ENCODE data around the gene PPP1R7. TPM values are rescaled to one million over a fixed set of nuclear protein-coding genes. Genes with fewer than 3 reads are reported as not detected.

Gene PPP1R7
- total and polyA plus RNA-seq, 5 donors from 2014 or later: 68.0 to 150 (median 106) TPM

GRCh38 chr2:241112592-241112991 lies 37.7 kb upstream of the PPP1R7 start:
- H3K36me3 ChIP-seq (ENCODE audit: control insufficient read depth, insufficient read depth, low read length): peaks cover 22% of the 10 kb centered on the region
- no peak for ATAC-seq (ENCODE audit: low read depth in 2 of 2)
- H3K4me1 ChIP-seq (ENCODE audit: control insufficient read depth, insufficient read depth, low read length, poor library complexity, severe bottlenecking): peaks cover 52% of the 10 kb centered on the region
- H3K36me3 Mint-ChIP-seq: peaks cover 51% of the 10 kb centered on the region
- H3K9me3 Mint-ChIP-seq: peaks cover 0 to 6% (median 0%) of the 10 kb centered on the region in 7 donors
- H3K27me3 ChIP-seq (ENCODE audit: control insufficient read depth, insufficient read depth, low read length): no peaks in the 10 kb centered on the region
- H3K27ac Mint-ChIP-seq: peak overlapping the region in 2 of 3 donors; percentile 92 to 98
- peak overlapping the region; percentile 81 for H3K27ac ChIP-seq (ENCODE audit: insufficient read depth, low read length, poor library complexity, severe bottlenecking)
- peak overlapping the region; percentile 66 for H3K4me3 ChIP-seq (ENCODE audit: low read depth, low read length)
- no peaks in the 10 kb centered on the region for H3K27me3 Mint-ChIP-seq
- DNase-seq: peak in 1 of 3 donors; percentile 24
- H3K4me1 Mint-ChIP-seq: peaks cover 16 to 61% (median 35%) of the 10 kb centered on the region in 4 donors
- no peaks in the 10 kb centered on the region for H3K9me3 ChIP-seq (ENCODE audit: control insufficient read depth in 2 of 2, low read length in 2 of 2)
- peak overlapping the region; percentile 88 to 92 (median 90) for H3K4me3 Mint-ChIP-seq

- no peaks in the 10 kb centered on the region for H3K27me3 Mint-ChIP-seq
- peaks cover 22% of the 10 kb centered on the region for H3K36me3 ChIP-seq (ENCODE audit: control insufficient read depth, insufficient read depth, low read length)
- H3K4me1 Mint-ChIP-seq: peaks cover 4 to 39% (median 26%) of the 10 kb centered on the region in 4 donors
- no peaks in the 10 kb centered on the region for H3K9me3 ChIP-seq (ENCODE audit: control insufficient read depth in 2 of 2, low read length in 2 of 2)
- DNase-seq (no peak), ATAC-seq (ENCODE audit: low read depth in 2 of 2) (no peak)
- H3K36me3 Mint-ChIP-seq: peaks cover 53% of the 10 kb centered on the region
- H3K4me3 ChIP-seq (ENCODE audit: low read depth, low read length): no peak overlapping the region
- no peaks in the 10 kb centered on the region for H3K27me3 ChIP-seq (ENCODE audit: control insufficient read depth, insufficient read depth, low read length)
- H3K27ac Mint-ChIP-seq: peak overlapping the region in 1 of 3 donors; percentile 2
- peaks cover 30% of the 10 kb centered on the region for H3K4me1 ChIP-seq (ENCODE audit: control insufficient read depth, insufficient read depth, low read length, poor library complexity, severe bottlenecking)
- H3K27ac ChIP-seq (ENCODE audit: insufficient read depth, low read length, poor library complexity, severe bottlenecking): no peak overlapping the region
- peaks cover 0 to 3% (median 0%) of the 10 kb centered on the region in 7 donors for H3K9me3 Mint-ChIP-seq
- peak overlapping the region in 1 of 4 donors; percentile 83 for H3K4me3 Mint-ChIP-seq
These were observed 35.4 kb upstream of the PPP1R7 start for GRCh38 chr2:241114836-241115235.

GRCh38 chr2:241115361-241115760 lies 34.9 kb upstream of the PPP1R7 start:
- no peaks in the 10 kb centered on the region for H3K27me3 Mint-ChIP-seq

GRCh38 chr2:241116606-241117560 lies 33.4 kb upstream of the PPP1R7 start:
- no peaks in the 10 kb centered on the region for H3K9me3 Mint-ChIP-seq
- H3K4me1 Mint-ChIP-seq: peaks cover 5 to 24% (median 16%) of the 10 kb centered on the region in 4 donors
- no peak overlapping the region for H3K27ac ChIP-seq (ENCODE audit: insufficient read depth, low read length, poor library complexity, severe bottlenecking)
- peak overlapping the region in 2 of 3 donors; percentile 55 to 62 for H3K27ac Mint-ChIP-seq
- H3K27me3 ChIP-seq (ENCODE audit: control insufficient read depth, insufficient read depth, low read length): no peaks in the 10 kb centered on the region
- peaks cover 29% of the 10 kb centered on the region for H3K36me3 ChIP-seq (ENCODE audit: control insufficient read depth, insufficient read depth, low read length)
- no peak overlapping the region for H3K4me3 ChIP-seq (ENCODE audit: low read depth, low read length)
- no peaks in the 10 kb centered on the region for H3K9me3 ChIP-seq (ENCODE audit: control insufficient read depth in 2 of 2, low read length in 2 of 2)
- peak overlapping the region in 1 of 4 donors; percentile 22 for H3K4me3 Mint-ChIP-seq
- no peaks in the 10 kb centered on the region for H3K27me3 Mint-ChIP-seq
- H3K36me3 Mint-ChIP-seq: peaks cover 63% of the 10 kb centered on the region
- DNase-seq: no peak
- ATAC-seq (ENCODE audit: low read depth in 2 of 2): no peak
- peaks cover 10% of the 10 kb centered on the region for H3K4me1 ChIP-seq (ENCODE audit: control insufficient read depth, insufficient read depth, low read length, poor library complexity, severe bottlenecking)

More at GRCh38 chr2:241115361-241115760, 34.9 kb upstream of the PPP1R7 start:
- H3K27ac ChIP-seq (ENCODE audit: insufficient read depth, low read length, poor library complexity, severe bottlenecking): no peak overlapping the region
- Mint-ChIP-seq H3K4me3 (no peak overlapping the region), H3K4me1 (peaks cover 0 to 34% (median 22%) of the 10 kb centered on the region in 4 donors), H3K27ac (no peak overlapping the region), H3K36me3 (peaks cover 54% of the 10 kb centered on the region), H3K9me3 (peaks cover 0 to 3% (median 0%) of the 10 kb centered on the region in 7 donors)
- H3K4me1 ChIP-seq (ENCODE audit: control insufficient read depth, insufficient read depth, low read length, poor library complexity, severe bottlenecking): peaks cover 24% of the 10 kb centered on the region
- no peak for ATAC-seq (ENCODE audit: low read depth in 2 of 2)
- H3K4me3 ChIP-seq (ENCODE audit: low read depth, low read length): no peak overlapping the region
- H3K9me3 ChIP-seq (ENCODE audit: control insufficient read depth in 2 of 2, low read length in 2 of 2): no peaks in the 10 kb centered on the region
- no peaks in the 10 kb centered on the region for H3K27me3 ChIP-seq (ENCODE audit: control insufficient read depth, insufficient read depth, low read length)
- no peak for DNase-seq
- H3K36me3 ChIP-seq (ENCODE audit: control insufficient read depth, insufficient read depth, low read length): peaks cover 22% of the 10 kb centered on the region

GRCh38 chr2:241118737-241119505 lies 31.3 kb upstream of the PPP1R7 start:
- no peak for ATAC-seq (ENCODE audit: low read depth in 2 of 2)
- Histone ChIP-seq H3K4me3 (ENCODE audit: low read depth, low read length) (no peak overlapping the region), H3K36me3 (ENCODE audit: control insufficient read depth, insufficient read depth, low read length) (peaks cover 31% of the 10 kb centered on the region), H3K4me1 (ENCODE audit: control insufficient read depth, insufficient read depth, low read length, poor library complexity, severe bottlenecking) (peaks cover 8% of the 10 kb centered on the region), H3K27me3 (ENCODE audit: control insufficient read depth, insufficient read depth, low read length) (no peaks in the 10 kb centered on the region), H3K27ac (ENCODE audit: insufficient read depth, low read length, poor library complexity, severe bottlenecking) (no peak overlapping the region), H3K9me3 (ENCODE audit: control insufficient read depth in 2 of 2, low read length in 2 of 2) (no peaks in the 10 kb centered on the region)
- H3K9me3 Mint-ChIP-seq: peaks cover 0 to 1% (median 0%) of the 10 kb centered on the region in 7 donors
- no peak overlapping the region for H3K4me3 Mint-ChIP-seq
- peaks cover 52% of the 10 kb centered on the region for H3K36me3 Mint-ChIP-seq
- H3K27ac Mint-ChIP-seq: no peak overlapping the region
- no peaks in the 10 kb centered on the region for H3K27me3 Mint-ChIP-seq
- no peak for DNase-seq
- H3K4me1 Mint-ChIP-seq: peaks cover 8 to 23% (median 14%) of the 10 kb centered on the region in 4 donors

- H3K4me1 Mint-ChIP-seq: peaks cover 11 to 28% (median 14%) of the 10 kb centered on the region in 4 donors
- Histone ChIP-seq H3K9me3 (ENCODE audit: control insufficient read depth in 2 of 2, low read length in 2 of 2) (no peaks in the 10 kb centered on the region), H3K4me3 (ENCODE audit: low read depth, low read length) (no peak overlapping the region), H3K27ac (ENCODE audit: insufficient read depth, low read length, poor library complexity, severe bottlenecking) (no peak overlapping the region), H3K27me3 (ENCODE audit: control insufficient read depth, insufficient read depth, low read length) (no peaks in the 10 kb centered on the region), H3K36me3 (ENCODE audit: control insufficient read depth, insufficient read depth, low read length) (peaks cover 18% of the 10 kb centered on the region), H3K4me1 (ENCODE audit: control insufficient read depth, insufficient read depth, low read length, poor library complexity, severe bottlenecking) (peaks cover 17% of the 10 kb centered on the region)
- peaks cover 38% of the 10 kb centered on the region for H3K36me3 Mint-ChIP-seq
- no peaks in the 10 kb centered on the region for H3K27me3 Mint-ChIP-seq
- DNase-seq: no peak
- peaks cover 0 to 1% (median 0%) of the 10 kb centered on the region in 7 donors for H3K9me3 Mint-ChIP-seq
- no peak for ATAC-seq (ENCODE audit: low read depth in 2 of 2)
- peak overlapping the region in 1 of 3 donors; percentile 60 for H3K27ac Mint-ChIP-seq
- H3K4me3 Mint-ChIP-seq: no peak overlapping the region
These were observed 29.8 kb upstream of the PPP1R7 start for GRCh38 chr2:241120440-241120839.

GRCh38 chr2:241121008-241121407 lies 29.3 kb upstream of the PPP1R7 start:
- Histone ChIP-seq H3K36me3 (ENCODE audit: control insufficient read depth, insufficient read depth, low read length) (peaks cover 18% of the 10 kb centered on the region), H3K9me3 (ENCODE audit: control insufficient read depth in 2 of 2, low read length in 2 of 2) (no peaks in the 10 kb centered on the region), H3K4me3 (ENCODE audit: low read depth, low read length) (no peak overlapping the region), H3K27ac (ENCODE audit: insufficient read depth, low read length, poor library complexity, severe bottlenecking) (no peak overlapping the region), H3K4me1 (ENCODE audit: control insufficient read depth, insufficient read depth, low read length, poor library complexity, severe bottlenecking) (peaks cover 22% of the 10 kb centered on the region), H3K27me3 (ENCODE audit: control insufficient read depth, insufficient read depth, low read length) (no peaks in the 10 kb centered on the region)
- DNase-seq: no peak
- H3K4me3 Mint-ChIP-seq: no peak overlapping the region
- H3K36me3 Mint-ChIP-seq: peaks cover 36% of the 10 kb centered on the region
- no peaks in the 10 kb centered on the region for H3K27me3 Mint-ChIP-seq
- H3K9me3 Mint-ChIP-seq: peaks cover 0 to 1% (median 0%) of the 10 kb centered on the region in 7 donors
- H3K4me1 Mint-ChIP-seq: peaks cover 11 to 33% (median 16%) of the 10 kb centered on the region in 4 donors
- no peak for ATAC-seq (ENCODE audit: low read depth in 2 of 2)
- H3K27ac Mint-ChIP-seq: peak overlapping the region in 1 of 3 donors; percentile 44
